Loucy (cell line): ENCODE results near the gene PHGDH.

Experiments used
- H2AFZ ChIP-seq: fragments of 200-600 bp; sonication (generic); 2 replicates; pipeline ENCODE4 v1.6.0; 2016; ENCODE audit warnings: antibody characterized with exemption, mild to moderate bottlenecking, low read length, moderate library complexity
- H3F3A ChIP-seq: fragments of 200-600 bp; 2 replicates; pipeline ENCODE4 v1.6.0; 2016; ENCODE audit warnings: antibody characterized with exemption, low read depth, mild to moderate bottlenecking
- H3K27me3 ChIP-seq: fragments of 200-600 bp; sonication (generic); 2 replicates; pipeline ENCODE4 v1.6.1; 2014; ENCODE audit warnings: low read length, mild to moderate bottlenecking; ENCODE audit not compliant: insufficient read depth, poor library complexity, severe bottlenecking
- H3K36me3 ChIP-seq: fragments of 200-600 bp; sonication (generic); 2 replicates; pipeline ENCODE4 v1.6.1; 2016; ENCODE audit warnings: low read length; ENCODE audit not compliant: insufficient read depth
- H3K4me1 ChIP-seq: fragments of 200-600 bp; sonication (generic); 2 replicates; pipeline ENCODE4 v1.5.1; 2014; ENCODE audit warnings: low read length, mild to moderate bottlenecking; ENCODE audit not compliant: insufficient read depth, poor library complexity, severe bottlenecking
- H3K4me2 ChIP-seq: fragments of 200-600 bp; sonication (generic); 2 replicates; pipeline ENCODE4 v1.6.0; 2014; ENCODE audit warnings: antibody characterized with exemption, low read length, low read depth, mild to moderate bottlenecking; ENCODE audit not compliant: poor library complexity, severe bottlenecking
- H3K4me3 ChIP-seq: fragments of 200-600 bp; sonication (generic); 2 replicates; pipeline ENCODE4 v1.5.1; 2014; ENCODE audit warnings: low read length, mild to moderate bottlenecking, mixed read lengths; ENCODE audit not compliant: poor library complexity, severe bottlenecking
- H3K79me2 ChIP-seq: fragments of 200-600 bp; sonication (generic); 2 replicates; pipeline ENCODE4 v1.6.1; 2014; ENCODE audit warnings: low read length; ENCODE audit not compliant: insufficient read depth
- H3K9ac ChIP-seq: fragments of 200-600 bp; sonication (generic); 2 replicates; pipeline ENCODE4 v1.6.0; 2014; ENCODE audit warnings: mild to moderate bottlenecking, low read depth, low read length, moderate library complexity; ENCODE audit not compliant: poor library complexity, severe bottlenecking
- H3K9me2 ChIP-seq: fragments of 200-600 bp; sonication (generic); replicated peaks from 2 replicates; pipeline ENCODE4 v1.6.1; 2016; ENCODE audit warnings: low read depth, low read length, mixed read lengths
- H3K9me3 ChIP-seq: fragments of 200-600 bp; sonication (generic); 2 replicates; pipeline ENCODE4 v1.6.1; 2014; ENCODE audit warnings: mild to moderate bottlenecking, antibody characterized with exemption, low read length, low read depth; ENCODE audit not compliant: insufficient read depth
- H4K20me1 ChIP-seq: fragments of 200-600 bp; sonication (generic); 2 replicates; pipeline ENCODE4 v1.6.0; 2014; ENCODE audit warnings: antibody characterized with exemption, low read length, mild to moderate bottlenecking; ENCODE audit not compliant: insufficient read depth, poor library complexity, severe bottlenecking
- CTCF ChIP-seq: fragments of 200-600 bp; sonication (generic); conservative IDR thresholded peaks from 2 replicates; pipeline ENCODE4 v1.5.1; 2014; ENCODE audit warnings: mild to moderate bottlenecking, antibody characterized with exemption, low read length
- EZH2phosphoT487 ChIP-seq: fragments of 200-600 bp; IDR thresholded peaks from 2 replicates; pipeline ENCODE4 v1.6.1; 2018; ENCODE audit warnings: antibody characterized with exemption, mild to moderate bottlenecking, moderate library complexity, borderline replicate concordance

The PHGDH gene

GRCh38 chr1:119667173-119667572 lies 44.6 kb upstream of the PHGDH start:
- no peak overlapping the region for H3K4me2 ChIP-seq
- H3K9me3 ChIP-seq: no peaks in the 10 kb centered on the region
- no peaks in the 10 kb centered on the region for H3F3A ChIP-seq
- no peak overlapping the region for H2AFZ ChIP-seq
- TF ChIP-seq CTCF: no peak
- TF ChIP-seq EZH2phosphoT487: no peak
- H3K9ac ChIP-seq: no peak overlapping the region
- H3K4me1 ChIP-seq: no peaks in the 10 kb centered on the region
- no peaks in the 10 kb centered on the region for H3K36me3 ChIP-seq
- H4K20me1 ChIP-seq: no peaks in the 10 kb centered on the region
- no peaks in the 10 kb centered on the region for H3K27me3 ChIP-seq
- no peak overlapping the region for H3K4me3 ChIP-seq
- H3K9me2 ChIP-seq: no peaks in the 10 kb centered on the region
- no peaks in the 10 kb centered on the region for H3K79me2 ChIP-seq

- Histone ChIP-seq H2AFZ (no peak overlapping the region), H3K36me3 (no peaks in the 10 kb centered on the region), H3K9me3 (no peaks in the 10 kb centered on the region), H3K9ac (no peak overlapping the region), H3K9me2 (no peaks in the 10 kb centered on the region), H3K4me2 (no peak overlapping the region), H3K4me1 (peaks cover 9% of the 10 kb centered on the region), H3K4me3 (no peak overlapping the region), H3K79me2 (no peaks in the 10 kb centered on the region), H3K27me3 (no peaks in the 10 kb centered on the region), H3F3A (no peaks in the 10 kb centered on the region), H4K20me1 (no peaks in the 10 kb centered on the region)
- TF ChIP-seq EZH2phosphoT487 (no peak), CTCF (no peak)
Measured at GRCh38 chr1:119670898-119671297, 40.8 kb upstream of the PHGDH start.

GRCh38 chr1:119673171-119673940 lies 38.4 kb upstream of the PHGDH start:
- Histone ChIP-seq H3K9me3 (no peaks in the 10 kb centered on the region), H3K9ac (no peak overlapping the region), H4K20me1 (no peaks in the 10 kb centered on the region), H3K27me3 (no peaks in the 10 kb centered on the region), H3F3A (no peaks in the 10 kb centered on the region), H2AFZ (no peak overlapping the region), H3K4me1 (peaks cover 10% of the 10 kb centered on the region), H3K36me3 (no peaks in the 10 kb centered on the region), H3K79me2 (no peaks in the 10 kb centered on the region), H3K4me2 (no peak overlapping the region), H3K4me3 (no peak overlapping the region), H3K9me2 (no peaks in the 10 kb centered on the region)
- TF ChIP-seq CTCF (no peak), EZH2phosphoT487 (no peak)
